SKM-1 (cell line): ENCODE data around the gene PLCB3.
A peak's percentile ranks its signal among the peaks of the same experiment; 100 is the strongest.

ENCODE experiments used
- DNase-seq: peaks from one replicate; lab custom pipeline; 2025; ENCODE audit not compliant: unreplicated experiment; lab: John Stamatoyannopoulos, UW

Gene PLCB3

DNA sequence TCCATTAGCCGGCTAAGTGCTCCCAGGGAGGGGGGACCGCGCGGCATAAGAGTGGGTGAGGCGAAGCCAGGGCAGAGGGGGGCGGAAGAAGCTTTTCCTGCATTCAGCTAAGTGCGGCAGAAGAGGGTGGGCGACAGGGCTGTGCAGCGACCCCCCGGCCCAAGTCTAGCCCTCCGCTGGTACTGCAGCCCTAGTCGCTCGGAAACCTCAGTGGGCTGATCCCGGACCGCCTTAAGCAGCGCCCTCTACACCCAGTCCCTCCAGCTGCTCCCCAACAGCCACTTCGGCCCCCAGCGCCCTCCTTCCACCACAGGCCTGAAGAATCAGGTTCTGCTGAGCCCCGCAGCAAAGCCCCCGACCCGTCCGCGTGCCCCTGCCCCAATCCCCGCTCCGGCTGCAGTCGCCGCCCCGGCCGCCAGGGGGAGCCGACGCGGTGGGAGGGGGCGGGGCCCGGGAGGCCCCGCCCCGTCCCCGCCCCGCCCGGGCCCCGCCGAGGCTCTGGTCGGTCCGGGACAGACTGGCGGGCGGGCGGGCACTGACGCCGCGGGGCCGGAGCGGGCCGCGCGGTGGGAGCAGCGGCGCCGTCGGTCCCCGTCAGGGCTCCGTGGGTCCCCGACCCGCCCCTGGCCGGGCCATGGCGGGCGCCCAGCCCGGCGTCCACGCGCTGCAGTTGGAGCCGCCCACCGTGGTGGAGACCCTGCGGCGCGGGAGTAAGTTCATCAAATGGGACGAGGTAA is at the start of gene PLCB3:
Gene PLCB3, plus strand, starts transcription at position 515 of the 737 bp plus-strand sequence. Its CDS starts 120 bp downstream, at position 635.
- DNase-seq = no peak

GRCh38 chr11:64201543-64201942 is 49.8 kb upstream of the PLCB3 start:
- DNase-seq = no peak

DNA sequence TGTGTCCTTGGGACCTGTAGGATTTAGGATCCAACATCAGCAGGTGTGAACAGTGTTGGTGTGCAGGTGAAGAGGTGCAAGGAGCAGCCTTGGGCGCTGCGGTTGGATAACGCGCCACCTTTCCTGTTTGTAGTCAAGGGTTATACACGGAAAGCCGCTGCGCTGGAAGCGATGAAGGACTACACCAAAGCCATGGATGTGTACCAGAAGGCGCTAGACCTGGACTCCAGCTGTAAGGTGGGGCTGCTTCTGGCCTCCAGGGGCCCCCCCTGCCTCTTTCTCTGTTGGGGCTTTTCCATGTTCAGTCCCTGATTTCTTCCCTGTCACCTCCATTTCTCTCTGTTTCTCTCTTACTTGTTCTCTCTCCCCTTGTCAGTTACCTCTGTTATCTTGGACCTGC is 48.3 kb upstream of the PLCB3 start:
- DNase-seq = no peak

DNA sequence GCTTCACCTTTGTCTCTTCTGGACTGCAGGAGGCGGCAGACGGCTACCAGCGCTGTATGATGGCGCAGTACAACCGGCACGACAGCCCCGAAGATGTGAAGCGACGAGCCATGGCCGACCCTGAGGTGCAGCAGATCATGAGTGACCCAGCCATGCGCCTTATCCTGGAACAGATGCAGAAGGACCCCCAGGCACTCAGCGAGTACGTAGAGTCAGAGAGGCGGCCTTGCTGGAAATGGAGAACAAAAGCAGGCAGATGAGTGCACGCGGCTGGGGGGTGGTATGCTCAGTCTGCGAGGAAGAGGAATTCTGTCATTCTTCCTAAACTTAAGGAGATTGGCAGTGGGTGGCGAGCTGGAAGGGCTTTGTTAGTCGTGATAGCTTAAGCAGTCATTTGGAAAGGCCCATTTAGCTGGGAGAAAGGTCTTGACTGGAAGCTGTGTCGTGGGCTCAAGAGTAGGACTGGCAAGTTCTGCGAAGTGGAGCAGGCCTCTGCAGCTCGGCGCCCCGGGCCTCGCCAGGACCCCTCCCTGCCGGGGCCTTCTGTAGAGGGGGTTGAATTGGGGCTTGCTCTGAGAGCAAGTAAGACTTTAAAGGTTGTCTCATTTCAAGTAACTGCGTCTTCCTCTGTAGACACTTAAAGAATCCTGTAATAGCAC is 47.8 kb upstream of the PLCB3 start:
- no peak for DNase-seq

- no peak for DNase-seq
Measured at GRCh38 chr11:64204080-64204440, 47.3 kb upstream of the PLCB3 start.

DNA sequence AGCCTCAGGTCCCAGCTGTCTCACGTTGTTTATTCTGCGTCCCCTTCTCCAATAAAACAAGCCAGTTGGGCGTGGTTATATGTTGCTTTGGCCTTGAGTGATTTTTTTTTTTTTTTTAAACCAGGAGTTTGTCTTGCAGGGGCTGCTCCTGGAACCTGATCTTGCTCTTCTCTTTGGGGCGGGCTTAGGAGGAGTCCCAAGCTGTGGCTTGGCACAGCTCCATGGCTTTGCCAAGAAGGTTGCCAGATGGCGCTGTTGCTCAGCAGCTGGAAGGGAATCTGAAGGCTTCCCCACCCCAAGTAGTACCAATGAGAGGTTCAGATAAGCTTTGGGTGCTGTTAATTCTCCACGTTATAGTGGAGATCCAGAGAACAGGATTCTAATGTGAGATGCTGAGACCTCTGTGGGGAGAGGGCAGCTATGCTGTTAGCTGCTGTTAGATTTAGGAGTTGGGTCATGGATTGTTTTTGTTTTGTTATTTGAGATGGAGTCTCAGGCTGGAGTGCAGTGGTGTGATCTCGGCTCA is 46.8 kb upstream of the PLCB3 start:
- peak; percentile 68 for DNase-seq

GRCh38 chr11:64206457-64207255 is 44.7 kb upstream of the PLCB3 start, which contains the start of gene FERMT3:
TSS of gene FERMT3 (plus strand) at chr11:64206721. CDS start at chr11:64207365, 644 bp downstream.
- DNase-seq = peak; percentile 56

DNA sequence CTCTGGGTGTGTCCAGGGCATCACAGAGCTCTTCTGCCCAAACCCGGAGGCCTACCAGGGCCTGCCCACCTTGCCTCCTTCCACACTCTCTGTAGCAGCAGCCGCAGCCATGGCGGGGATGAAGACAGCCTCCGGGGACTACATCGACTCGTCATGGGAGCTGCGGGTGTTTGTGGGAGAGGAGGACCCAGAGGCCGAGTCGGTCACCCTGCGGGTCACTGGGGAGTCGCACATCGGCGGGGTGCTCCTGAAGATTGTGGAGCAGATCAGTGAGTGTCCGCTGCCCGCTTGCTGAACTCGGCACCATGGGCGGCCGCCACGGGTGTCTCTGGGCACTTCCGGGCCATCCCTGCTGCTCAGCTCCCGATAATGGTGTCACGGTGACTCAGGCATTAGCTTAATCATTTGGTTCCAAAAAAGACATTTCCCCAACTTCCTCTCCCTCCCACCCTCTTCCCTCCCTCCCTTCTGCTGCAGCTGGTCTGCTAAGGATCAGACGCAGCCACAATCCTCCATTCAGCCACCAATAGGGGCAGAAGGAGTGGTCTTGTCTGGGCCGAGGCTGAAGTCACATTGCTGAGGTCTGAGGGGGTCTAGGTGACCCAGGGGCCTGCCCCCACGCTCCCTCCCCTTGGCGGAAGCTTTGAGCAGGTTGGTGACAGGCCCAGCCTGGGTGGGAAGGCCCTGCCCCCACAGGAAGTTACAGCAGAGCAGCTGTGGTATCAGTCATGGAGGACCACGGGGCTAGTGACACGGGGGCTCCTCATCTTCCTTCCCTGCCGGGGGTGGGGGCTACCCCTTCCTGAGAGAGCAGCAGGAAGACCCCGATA is 43.9 kb upstream of the PLCB3 start:
- peak; percentile 81 for DNase-seq

GRCh38 chr11:64208086-64208795 is 43.1 kb upstream of the PLCB3 start:
- no peak for DNase-seq

GRCh38 chr11:64208796-64209562 is 42.4 kb upstream of the PLCB3 start:
- no peak for DNase-seq

DNA sequence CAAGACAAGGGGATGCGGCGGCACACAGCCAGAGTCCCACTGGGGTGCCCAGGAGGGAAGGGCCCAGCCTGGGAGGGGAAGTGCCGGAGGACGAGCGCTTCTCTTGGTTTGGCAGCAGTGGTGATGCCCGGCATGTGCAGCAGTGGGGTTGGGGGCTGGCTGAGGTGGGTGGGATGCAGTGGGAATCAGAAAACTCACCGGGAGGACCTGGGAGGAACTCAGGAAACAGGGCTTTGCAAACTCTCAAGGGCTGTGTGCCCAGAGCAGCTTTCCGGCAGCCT is 41.8 kb upstream of the PLCB3 start:
- DNase-seq = no peak

DNA sequence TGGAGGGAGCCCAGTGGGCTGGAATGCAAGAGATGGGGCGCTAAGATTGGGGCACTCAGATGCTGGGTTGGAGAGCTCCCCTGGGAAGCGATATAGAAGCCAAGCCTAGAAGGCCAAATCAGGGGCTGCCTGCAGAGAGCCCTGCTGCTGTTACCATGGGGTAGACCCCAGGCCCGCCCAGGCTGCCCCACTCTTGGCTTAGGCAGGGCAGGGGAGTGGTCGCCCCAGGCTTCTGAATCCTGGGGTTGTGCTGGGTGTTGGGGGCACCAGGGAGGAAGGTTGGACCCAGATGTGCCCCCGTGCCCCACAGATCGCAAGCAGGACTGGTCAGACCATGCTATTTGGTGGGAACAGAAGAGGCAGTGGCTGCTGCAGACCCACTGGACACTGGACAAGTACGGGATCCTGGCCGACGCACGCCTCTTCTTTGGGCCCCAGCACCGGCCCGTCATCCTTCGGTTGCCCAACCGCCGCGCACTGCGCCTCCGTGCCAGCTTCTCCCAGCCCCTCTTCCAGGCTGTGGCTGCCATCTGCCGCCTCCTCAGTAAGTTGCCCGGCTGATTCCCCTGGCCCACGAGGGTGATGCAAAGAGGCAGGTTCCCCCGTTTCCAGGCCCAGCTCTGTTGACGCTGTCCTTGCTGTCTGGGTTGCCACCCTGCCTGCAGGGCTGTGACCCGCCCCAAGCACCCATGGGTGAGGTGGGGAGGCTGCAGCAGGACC is 40.9 kb upstream of the PLCB3 start:
- no peak for DNase-seq

- DNase-seq = no peak
Measured at GRCh38 chr11:64211181-64211872, 40.0 kb upstream of the PLCB3 start.

GRCh38 chr11:64216879-64217278 is 34.5 kb upstream of the PLCB3 start:
- no peak for DNase-seq

DNA sequence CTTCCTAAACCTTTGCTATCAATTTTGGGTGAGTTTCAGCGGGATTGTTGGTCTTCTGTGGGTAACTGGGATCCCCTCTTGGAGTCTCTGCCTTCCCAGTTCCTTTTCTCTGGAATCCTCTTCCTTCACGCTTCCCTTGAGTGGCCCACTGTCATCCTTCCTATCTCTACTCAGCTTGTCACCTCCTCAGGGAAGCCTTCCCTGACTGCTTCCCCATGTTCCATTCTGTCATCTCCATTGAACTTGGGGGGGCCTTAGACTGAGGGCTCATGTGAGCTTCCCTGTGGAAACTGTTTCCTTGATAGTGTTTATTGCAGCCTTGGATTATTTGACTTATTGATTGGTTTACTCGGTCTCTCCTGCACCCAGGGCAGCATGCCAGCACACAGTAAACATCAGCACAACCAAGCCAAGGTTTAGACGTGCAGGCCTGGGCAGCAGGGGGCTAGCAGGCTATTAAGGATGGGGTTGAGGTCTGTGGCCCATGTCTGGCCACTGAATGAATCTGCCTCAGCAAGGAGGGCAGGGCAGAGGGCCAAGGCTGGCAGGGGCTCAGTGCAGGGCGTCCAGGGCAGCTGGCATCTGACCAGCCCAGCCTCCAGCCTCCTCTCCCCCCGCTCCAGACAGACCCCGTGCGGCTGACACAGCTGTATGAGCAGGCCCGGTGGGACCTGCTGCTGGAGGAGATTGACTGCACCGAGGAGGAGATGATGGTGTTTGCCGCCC is 32.5 kb upstream of the PLCB3 start:
- DNase-seq = no peak

DNA sequence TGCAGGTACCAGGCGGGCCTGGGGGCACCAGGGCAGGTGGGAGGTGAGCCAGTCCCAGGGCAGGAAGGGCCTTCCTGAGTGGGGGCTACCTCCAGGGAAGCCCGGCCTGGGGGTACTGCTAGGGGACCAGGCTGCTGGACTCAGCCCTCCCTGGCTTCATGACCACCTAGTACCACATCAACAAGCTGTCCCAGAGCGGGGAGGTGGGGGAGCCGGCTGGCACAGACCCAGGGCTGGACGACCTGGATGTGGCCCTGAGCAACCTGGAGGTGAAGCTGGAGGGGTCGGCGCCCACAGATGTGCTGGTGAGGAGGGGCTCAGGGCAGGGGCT is 32.0 kb upstream of the PLCB3 start:
- no peak for DNase-seq

DNA sequence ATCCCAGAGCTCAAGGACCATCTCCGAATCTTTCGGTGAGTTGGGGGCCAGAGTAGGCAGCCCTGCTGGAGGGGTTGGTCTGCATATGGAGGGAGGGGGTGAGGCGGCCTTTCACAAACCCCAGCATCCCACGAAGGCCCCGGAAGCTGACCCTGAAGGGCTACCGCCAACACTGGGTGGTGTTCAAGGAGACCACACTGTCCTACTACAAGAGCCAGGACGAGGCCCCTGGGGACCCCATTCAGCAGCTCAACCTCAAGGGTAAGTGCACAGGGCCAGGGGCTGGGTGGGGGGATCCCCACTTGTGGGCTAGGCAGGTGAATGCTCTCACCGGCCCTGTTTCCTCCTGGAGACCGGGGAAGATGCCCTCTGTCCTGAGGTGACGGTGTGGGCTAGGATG is 31.6 kb upstream of the PLCB3 start:
- no peak for DNase-seq

GRCh38 chr11:64220271-64220670 is 31.1 kb upstream of the PLCB3 start:
- no peak for DNase-seq
